Measurements from ENCODE around the gene CYB5R4.
A peak's percentile ranks its signal among the peaks of the same experiment; 100 is the strongest.

Gene CYB5R4

GRCh38 chr6:83859410-83860358, at the start of gene CYB5R4:
Gene CYB5R4, plus strand, starts transcription at chr6:83859689. Its CDS starts 94 bp downstream, at chr6:83859783.
- peak; percentile 84 for DNase-seq

DNA sequence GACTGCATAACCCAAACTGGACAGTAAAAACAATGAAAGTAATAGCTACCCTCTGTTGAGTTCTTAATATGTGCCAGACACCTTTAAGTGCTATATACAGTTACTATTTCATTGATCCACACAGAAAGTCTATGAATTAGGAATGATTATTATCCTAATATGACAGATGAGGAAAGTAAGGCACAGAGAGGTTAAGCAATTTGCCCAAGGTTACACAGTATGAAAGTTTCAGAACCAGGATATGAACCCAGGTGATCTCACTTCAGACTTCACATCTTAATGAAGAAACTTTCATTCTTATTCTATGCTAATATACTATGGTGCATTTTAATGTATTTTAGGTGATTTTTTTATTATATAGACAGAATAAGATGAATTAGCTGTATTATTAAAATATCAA, 46.9 kb upstream of the CYB5R4 start:
- DNase-seq = no peak

- DNase-seq = no peak
Observed at GRCh38 chr6:83815631-83816272, 43.7 kb upstream of the CYB5R4 start.

GRCh38 chr6:83822629-83823169, 36.8 kb upstream of the CYB5R4 start:
- no peak for DNase-seq

DNA sequence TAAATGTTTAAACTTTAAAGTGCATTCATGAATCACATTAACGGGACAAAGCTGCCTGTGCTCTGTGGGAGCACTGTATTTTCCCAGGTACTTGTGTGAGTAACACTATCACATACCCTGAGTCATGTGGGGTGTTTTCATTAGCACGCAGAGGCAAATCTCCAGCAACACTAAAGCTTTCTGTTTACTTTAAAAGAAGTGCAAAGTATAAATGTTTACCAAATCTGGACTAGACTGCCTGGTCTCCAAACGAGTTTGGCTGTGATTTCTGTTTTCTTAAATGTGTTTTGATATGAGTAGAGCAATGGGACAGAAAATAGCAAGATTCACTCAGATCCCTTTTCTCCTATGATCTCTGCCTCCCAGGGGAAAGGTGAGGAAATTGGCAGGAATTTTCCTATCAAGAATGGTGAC, 35.1 kb upstream of the CYB5R4 start:
- DNase-seq = peak; percentile 9

- no peak for DNase-seq
Observed at GRCh38 chr6:83824831-83825230, 34.7 kb upstream of the CYB5R4 start.

DNA sequence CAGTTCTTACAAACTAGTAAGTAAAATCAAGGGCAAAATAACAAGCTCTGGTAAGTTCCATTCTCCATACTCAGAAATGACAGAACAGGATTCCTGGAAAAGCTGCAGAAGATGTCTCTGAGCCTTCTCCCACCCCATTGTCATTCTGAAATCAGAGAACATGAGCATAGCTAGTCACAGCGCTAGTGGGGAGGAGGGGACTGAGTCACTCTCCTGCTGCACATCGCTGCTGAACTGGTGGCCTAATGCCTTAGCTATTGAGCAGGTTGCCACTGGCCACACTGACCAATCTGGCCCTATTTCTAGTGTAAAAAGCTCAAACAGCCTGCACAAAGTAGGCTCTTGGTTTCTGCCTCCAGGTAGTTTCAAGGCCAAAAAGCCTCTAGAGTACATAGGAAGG, 32.4 kb upstream of the CYB5R4 start:
- no peak for DNase-seq

DNA sequence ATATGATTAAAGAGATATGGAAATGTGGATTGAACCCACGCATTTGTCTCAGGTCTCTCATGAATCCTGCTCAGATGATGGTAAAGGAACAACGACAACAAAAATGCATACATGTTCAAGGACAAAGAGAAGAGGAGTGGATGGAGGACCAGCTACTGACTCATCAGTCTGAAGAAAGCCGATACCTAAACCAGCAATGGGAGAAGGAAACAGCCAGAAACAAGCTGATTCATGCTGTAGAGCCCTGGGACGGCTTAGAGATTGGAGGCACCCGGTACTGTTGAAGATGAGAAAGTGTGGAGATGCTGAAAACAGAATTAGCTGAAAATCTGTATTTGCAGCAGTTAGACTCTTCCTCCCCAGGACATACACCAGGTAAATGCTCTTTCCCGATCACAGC, 20.8 kb upstream of the CYB5R4 start:
- no peak for DNase-seq

- no peak for DNase-seq
Observed at GRCh38 chr6:83844170-83844569, 15.3 kb upstream of the CYB5R4 start.

DNA sequence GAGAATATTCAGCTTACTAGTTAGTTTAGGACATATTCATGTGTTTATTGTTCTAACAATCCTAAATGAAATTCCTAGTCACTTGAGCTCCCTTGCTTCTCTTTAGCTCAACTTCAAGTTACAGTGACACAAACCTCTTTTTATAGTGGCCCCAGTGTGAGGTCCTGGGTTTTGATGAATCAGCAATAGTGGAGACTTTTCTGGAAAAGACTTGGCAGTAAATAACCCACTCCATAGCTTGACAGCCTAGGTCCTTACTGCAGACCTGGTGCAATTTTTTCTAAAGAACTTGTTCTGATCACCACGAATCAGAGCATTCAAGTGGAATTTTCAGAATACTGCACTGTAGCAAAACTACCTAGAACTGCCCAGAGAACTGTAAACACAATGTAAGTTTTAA, 13.2 kb upstream of the CYB5R4 start:
- DNase-seq = no peak

GRCh38 chr6:83847179-83847578, 12.3 kb upstream of the CYB5R4 start:
- DNase-seq = peak; percentile 20

GRCh38 chr6:83849127-83849526, 10.4 kb upstream of the CYB5R4 start:
- DNase-seq = no peak

DNA sequence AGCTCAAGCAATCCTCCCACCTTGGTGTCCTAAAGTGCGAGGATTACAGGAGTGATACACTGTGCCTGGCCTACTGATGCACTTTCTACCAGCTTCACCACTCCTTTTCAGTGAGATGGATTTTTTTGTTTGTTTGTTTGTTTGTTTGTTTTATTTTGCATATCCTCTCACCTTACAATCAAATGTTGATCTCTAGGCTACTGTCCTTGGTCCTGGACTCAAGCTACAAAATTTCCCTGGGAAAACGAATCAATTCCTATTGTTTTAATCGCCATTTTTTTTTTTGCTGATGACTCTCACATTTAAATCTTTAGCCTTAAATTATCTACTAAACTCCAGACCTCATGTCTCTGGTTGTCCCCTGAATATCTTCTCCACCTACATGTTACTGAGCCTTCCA, 9.9 kb upstream of the CYB5R4 start:
- no peak for DNase-seq

- DNase-seq = no peak
Observed at GRCh38 chr6:83852528-83853177, 6.8 kb upstream of the CYB5R4 start.

DNA sequence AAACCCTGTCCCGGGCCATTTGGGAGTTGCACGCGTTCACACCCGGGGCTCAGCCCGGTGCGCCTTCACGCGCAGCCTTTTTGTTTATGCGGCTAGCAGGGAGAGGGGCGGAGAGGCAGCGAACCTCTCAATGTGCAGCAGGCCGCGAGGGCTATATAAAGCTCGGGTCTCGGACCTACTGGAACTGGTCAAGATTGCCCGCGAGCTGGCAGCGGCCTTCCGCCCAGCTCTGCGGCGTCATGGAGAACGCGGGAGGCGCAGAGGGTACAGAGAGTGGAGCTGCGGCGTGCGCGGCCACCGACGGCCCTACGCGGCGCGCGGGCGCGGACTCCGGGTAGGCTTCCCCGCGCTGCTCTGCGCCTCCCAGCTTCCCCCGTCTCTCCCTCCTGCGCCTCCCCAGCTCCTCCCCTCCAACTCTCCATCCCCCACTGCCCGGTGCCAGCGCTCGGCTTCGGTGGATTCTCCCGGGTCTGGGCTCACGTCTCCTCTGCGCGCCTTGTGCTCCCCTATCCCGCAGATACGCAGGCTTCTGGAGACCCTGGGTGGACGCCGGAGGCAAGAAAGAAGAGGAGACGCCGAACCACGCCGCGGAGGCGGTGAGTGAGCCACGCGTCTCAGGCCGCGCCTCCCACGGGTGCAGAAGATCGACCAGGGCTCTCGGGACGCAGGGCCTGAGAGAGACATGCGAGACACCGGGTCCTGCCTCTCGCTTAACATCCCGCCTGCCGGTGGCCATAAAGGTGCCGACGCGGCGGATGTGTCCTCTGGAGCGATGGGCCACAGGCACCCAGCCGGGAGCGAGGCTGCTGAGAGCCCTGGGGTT, 6.1 kb upstream of the CYB5R4 start, which contains the start of gene RIPPLY2:
TSS of gene RIPPLY2 (plus strand) at position 183 of the 823 bp plus-strand sequence. CDS start at position 240, 57 bp downstream.
- no peak for DNase-seq

- no peak for DNase-seq
Observed at GRCh38 chr6:83854001-83854501, 5.4 kb upstream of the CYB5R4 start.

GRCh38 chr6:83854766-83855165, 4.7 kb upstream of the CYB5R4 start:
- no peak for DNase-seq

DNA sequence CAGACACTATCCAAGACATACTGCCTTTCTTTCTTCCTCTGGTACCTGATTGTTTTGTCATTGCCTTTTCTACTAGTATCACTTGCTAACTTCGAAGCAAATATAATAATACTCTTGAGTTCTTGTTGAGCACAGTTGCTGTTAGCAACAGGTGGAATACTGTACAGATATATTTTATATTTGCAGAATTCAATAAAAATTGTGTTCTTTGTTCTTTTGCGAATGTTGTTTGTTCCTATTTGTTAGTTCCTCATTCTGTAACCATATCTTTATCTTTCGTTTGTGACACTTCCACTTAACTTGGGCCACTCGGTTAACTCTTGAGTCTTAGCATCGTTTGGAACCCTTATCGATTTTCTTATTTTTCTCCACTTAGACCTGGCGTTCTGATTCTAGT, 868 bp downstream of the CYB5R4 start:
- DNase-seq = no peak

DNA sequence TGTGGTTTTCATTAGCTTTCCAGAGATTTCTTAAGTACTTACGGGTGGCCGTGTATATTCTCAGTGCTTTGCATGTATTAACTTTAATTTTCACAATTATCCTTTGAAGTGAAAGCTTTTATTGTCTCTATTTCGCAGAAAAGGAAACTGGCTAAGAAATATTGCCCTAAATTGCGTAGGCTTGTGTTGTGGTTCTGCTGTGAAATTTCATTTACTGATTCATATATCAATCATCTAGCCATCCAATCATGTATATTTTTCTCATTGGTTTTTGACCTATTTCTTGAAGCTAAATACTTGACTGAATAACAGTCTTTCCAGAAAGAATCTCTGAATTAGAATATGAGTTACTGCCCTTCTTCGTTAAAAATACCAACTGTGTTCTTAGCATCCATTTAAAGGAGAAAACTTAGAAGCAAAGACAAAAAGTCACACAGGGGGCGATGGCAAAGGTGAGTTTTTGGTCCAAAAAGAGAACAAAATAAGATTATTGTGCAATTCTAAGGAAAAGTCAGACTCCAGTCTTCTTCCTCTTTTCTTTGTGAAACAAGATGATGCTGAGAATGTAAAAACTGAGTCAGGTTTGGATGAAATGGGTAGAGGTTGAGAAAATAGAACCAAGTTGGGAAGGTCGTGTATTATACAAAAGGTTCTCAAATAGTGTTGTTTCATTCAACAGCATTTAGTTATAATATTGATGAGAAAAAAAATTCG, 1.4 kb downstream of the CYB5R4 start:
- no peak for DNase-seq

DNA sequence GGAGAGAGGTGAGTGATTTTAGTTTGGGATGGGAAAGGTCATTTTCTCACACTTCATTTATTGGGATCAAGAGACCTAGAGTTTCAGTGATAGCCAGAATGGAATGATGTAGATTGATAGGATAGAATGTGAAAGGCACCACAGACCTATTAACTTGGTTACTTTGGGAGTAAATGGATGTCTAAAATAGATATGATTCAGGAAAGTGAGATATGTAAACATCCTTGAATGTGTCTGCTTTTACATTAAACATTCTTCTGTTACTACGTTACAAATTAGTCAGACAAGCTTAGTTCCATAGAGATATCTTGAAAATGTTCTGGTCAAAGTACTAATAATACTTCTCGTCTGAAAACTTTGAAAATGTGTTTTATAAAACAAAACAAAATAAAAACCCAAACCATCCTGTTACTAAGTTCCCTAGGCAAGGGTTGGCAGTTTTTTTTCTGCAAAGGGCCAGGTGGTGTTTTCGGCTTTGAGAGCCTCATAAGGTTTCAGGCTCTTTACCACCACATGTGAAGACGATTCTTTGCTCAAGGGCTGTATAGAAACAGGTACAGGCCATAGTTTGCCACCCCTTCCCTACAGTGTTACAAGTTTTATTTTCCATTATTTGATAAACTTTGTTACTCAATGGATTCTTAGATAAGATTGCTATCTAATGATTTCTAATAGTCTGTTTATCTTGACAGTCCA, 3.4 kb downstream of the CYB5R4 start:
- DNase-seq = no peak

GRCh38 chr6:83867043-83867442, 7.6 kb downstream of the CYB5R4 start:
- DNase-seq = no peak
